IMR-90 (cell line): ENCODE data around the gene IL17D.

Source experiments
- MAZ ChIP-seq: IDR thresholded peaks from 2 replicates; pipeline ENCODE4 v1.6.1; 2012; ENCODE audit warnings: low read depth, mild to moderate bottlenecking, low read length, improper control_type of control experiment, moderate library complexity, borderline replicate concordance
- RCOR1 ChIP-seq: IDR thresholded peaks from 2 replicates; pipeline ENCODE4 v1.6.1; 2012; ENCODE audit warnings: mild to moderate bottlenecking, low read length, improper control_type of control experiment; ENCODE audit not compliant: insufficient replicate concordance
- RFX5 ChIP-seq: IDR thresholded peaks from 2 replicates; pipeline ENCODE4 v1.8.0; 2012; ENCODE audit warnings: low read depth, mild to moderate bottlenecking, low read length, moderate library complexity
- TF ChIP-seq, protein P1 (sequence below): conservative IDR thresholded peaks from 2 replicates; pipeline ENCODE4 v1.5.1; 2012; ENCODE audit warnings: mild to moderate bottlenecking, low read depth, low read length, improper control_type of control experiment

DNA sequence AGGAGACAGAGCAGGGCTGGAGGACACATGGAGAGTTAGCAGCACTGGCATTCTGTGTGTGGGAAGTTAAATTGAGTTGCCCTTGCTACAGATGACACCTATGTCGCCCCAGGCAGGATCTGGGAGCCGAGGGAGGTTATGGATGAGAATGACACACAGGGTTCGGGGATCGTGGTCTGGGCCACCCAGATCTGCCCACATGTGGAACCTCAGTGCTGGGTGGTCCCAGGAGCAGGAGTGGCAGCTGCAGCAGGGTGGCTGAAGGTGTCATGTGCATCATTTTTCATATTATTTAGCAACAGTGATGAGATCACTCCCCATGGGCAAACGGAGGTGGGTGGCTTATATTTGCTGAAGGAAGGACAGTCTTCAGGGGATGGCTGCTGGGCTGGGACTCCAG is 3.2 kb downstream of the IL17D start:
- TF ChIP-seq MAZ: no peak
- no peak for TF ChIP-seq RFX5
- TF ChIP-seq, protein P1, sequence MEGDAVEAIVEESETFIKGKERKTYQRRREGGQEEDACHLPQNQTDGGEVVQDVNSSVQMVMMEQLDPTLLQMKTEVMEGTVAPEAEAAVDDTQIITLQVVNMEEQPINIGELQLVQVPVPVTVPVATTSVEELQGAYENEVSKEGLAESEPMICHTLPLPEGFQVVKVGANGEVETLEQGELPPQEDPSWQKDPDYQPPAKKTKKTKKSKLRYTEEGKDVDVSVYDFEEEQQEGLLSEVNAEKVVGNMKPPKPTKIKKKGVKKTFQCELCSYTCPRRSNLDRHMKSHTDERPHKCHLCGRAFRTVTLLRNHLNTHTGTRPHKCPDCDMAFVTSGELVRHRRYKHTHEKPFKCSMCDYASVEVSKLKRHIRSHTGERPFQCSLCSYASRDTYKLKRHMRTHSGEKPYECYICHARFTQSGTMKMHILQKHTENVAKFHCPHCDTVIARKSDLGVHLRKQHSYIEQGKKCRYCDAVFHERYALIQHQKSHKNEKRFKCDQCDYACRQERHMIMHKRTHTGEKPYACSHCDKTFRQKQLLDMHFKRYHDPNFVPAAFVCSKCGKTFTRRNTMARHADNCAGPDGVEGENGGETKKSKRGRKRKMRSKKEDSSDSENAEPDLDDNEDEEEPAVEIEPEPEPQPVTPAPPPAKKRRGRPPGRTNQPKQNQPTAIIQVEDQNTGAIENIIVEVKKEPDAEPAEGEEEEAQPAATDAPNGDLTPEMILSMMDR: no peak
- no peak for TF ChIP-seq RCOR1
